Endothelial cell of umbilical vein (primary cell): Measurements from ENCODE around the gene RDH13.

Source experiments
- POLR2A ChIP-seq: IDR thresholded peaks from 2 replicates; pipeline ENCODE4 v1.6.1; 2012; ENCODE audit warnings: low read depth, mild to moderate bottlenecking, control low read depth, low read length
- POLR2AphosphoS5 ChIP-seq: IDR thresholded peaks from 2 replicates; pipeline ENCODE4 v1.6.1; 2012; ENCODE audit warnings: low read depth, mild to moderate bottlenecking, control low read depth, low read length, moderate library complexity; ENCODE audit not compliant: insufficient read depth
- TF ChIP-seq, protein P1 (sequence below), 2 donors: IDR thresholded peaks; 1 replicate in 1 of 2; 2 replicates in 1 of 2; pipeline ENCODE4 v1.5.1; 2011; ENCODE audit warnings: low read length in 2 of 2, mild to moderate bottlenecking in 2 of 2, moderate library complexity in 2 of 2, control low read depth in 1 of 2, inconsistent platforms in 1 of 2, low read depth in 1 of 2; ENCODE audit not compliant: insufficient read depth in 1 of 2; ENCODE audit errors: extremely low read depth in 1 of 2
- TF ChIP-seq, protein P2 (sequence below): IDR thresholded peaks from 2 replicates; pipeline ENCODE4 v1.6.1; 2011; ENCODE audit not compliant: insufficient read depth, insufficient read length

DNA sequence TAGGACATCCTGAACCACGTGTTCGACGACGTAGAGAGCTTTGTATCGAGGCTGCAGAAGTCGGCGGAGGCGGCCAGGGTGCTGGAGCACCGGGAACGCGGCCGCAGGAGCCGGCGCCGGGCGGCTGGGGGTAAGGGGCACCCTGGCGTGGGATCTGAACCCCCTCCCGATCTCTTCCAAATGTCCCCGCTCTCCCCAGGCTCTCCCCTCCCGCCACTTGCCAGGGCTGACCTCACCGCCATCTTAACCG is 18.7 kb upstream of the RDH13 start:
- TF ChIP-seq POLR2AphosphoS5 (no peak), POLR2A (no peak)
- TF ChIP-seq, protein P1, sequence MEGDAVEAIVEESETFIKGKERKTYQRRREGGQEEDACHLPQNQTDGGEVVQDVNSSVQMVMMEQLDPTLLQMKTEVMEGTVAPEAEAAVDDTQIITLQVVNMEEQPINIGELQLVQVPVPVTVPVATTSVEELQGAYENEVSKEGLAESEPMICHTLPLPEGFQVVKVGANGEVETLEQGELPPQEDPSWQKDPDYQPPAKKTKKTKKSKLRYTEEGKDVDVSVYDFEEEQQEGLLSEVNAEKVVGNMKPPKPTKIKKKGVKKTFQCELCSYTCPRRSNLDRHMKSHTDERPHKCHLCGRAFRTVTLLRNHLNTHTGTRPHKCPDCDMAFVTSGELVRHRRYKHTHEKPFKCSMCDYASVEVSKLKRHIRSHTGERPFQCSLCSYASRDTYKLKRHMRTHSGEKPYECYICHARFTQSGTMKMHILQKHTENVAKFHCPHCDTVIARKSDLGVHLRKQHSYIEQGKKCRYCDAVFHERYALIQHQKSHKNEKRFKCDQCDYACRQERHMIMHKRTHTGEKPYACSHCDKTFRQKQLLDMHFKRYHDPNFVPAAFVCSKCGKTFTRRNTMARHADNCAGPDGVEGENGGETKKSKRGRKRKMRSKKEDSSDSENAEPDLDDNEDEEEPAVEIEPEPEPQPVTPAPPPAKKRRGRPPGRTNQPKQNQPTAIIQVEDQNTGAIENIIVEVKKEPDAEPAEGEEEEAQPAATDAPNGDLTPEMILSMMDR (IDR thresholded peaks at IDR 0.05; ENCODE audit: extremely low read depth in 1 of 2, insufficient read depth in 1 of 2, low read depth in 1 of 2, low read length in 2 of 2) = no peak
- TF ChIP-seq, protein P2, sequence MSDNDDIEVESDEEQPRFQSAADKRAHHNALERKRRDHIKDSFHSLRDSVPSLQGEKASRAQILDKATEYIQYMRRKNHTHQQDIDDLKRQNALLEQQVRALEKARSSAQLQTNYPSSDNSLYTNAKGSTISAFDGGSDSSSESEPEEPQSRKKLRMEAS = no peak
